CD4-positive, alpha-beta T cell treated with Interleukin-4 for 1 hour (primary cell): ENCODE data around the gene LRRTM4.
"Not testable (repeated sequence)": the region's sequence is repeated elsewhere in the genome, so short reads cannot be mapped to it uniquely, and the experiment has no call there.

Source experiments
- DNase-seq, 2 donors: peaks; one replicate each; pipeline ENCODE4 v3.0.0-alpha.2; 2020 to 2022

Gene LRRTM4

GRCh38 chr2:77309725-77310124, 212.5 kb downstream of the LRRTM4 start:
- no peak for DNase-seq

- DNase-seq: no peak
These were observed 220.7 kb downstream of the LRRTM4 start for GRCh38 chr2:77301441-77301840.

- DNase-seq: no peak
These were observed 225.4 kb downstream of the LRRTM4 start for GRCh38 chr2:77296791-77297190.

GRCh38 chr2:77294474-77294873, 227.7 kb downstream of the LRRTM4 start:
- DNase-seq: no peak

- no peak for DNase-seq
These were observed 237.8 kb downstream of the LRRTM4 start for GRCh38 chr2:77284353-77284752.

- no peak for DNase-seq
These were observed 250.9 kb downstream of the LRRTM4 start for GRCh38 chr2:77271262-77271661.

GRCh38 chr2:77270433-77270832, 251.7 kb downstream of the LRRTM4 start:
- no peak for DNase-seq

DNA sequence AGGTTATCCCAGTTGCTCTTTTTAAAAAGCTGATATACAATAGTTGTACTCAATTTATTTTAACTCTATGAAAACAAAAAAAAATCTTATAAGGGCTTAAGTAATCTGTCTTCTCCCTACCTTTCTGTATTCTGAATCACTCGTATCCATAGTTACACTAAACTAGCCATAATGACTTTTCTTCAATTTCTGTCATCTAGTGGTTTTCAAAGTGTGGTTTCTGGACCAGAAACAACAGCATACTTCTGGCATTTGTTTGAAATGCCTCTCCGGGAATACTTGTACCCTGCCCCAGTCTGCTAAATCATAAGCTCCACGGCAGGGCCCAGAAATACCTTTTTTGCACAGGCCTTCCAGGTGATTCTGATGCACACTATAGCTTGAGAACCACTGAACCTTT, 253.6 kb downstream of the LRRTM4 start:
- DNase-seq: no peak

DNA sequence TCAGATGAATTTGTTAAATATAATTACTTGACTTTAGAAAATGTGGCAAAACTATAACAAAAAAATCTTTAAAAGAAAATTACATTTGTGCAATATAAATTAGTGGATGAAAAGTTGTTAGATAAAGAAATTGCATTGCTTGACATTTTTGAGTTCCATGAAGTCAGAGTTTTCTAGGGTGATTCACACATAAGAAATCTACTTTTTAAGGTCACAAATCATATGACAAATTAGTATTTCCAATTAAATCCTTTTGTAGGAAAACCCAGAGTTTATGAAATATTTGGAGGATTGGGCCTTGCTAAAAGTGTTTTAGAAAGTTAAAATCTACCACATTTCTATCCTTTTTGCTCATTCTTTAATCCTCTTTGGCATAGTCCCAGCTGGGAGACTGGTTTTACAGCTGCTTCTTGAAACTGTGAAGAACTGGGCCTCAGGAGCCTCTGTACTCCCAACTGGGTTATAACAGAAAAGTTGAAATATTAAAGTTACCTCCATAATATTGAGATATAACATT, 289.2 kb downstream of the LRRTM4 start:
- no peak for DNase-seq

DNA sequence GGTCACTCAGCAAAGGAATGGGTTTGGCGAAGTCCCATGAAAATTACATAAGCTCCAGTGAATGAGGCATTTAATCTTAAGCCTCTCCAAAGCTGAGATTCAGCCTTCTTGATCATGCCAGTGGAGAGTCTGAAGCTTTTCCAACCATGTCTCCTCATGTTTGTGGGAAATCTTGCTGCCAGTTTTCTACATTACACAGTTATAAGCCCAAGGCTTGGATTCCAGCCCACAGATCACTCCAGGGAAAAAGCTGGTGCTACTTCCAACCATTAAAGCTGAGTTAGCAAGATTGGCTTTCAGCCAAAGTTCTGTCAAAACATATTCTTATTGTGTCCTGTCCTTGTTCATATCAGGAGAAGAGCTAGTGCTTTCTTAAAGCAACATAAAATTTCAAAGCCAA, 293.8 kb downstream of the LRRTM4 start:
- DNase-seq: no peak

DNA sequence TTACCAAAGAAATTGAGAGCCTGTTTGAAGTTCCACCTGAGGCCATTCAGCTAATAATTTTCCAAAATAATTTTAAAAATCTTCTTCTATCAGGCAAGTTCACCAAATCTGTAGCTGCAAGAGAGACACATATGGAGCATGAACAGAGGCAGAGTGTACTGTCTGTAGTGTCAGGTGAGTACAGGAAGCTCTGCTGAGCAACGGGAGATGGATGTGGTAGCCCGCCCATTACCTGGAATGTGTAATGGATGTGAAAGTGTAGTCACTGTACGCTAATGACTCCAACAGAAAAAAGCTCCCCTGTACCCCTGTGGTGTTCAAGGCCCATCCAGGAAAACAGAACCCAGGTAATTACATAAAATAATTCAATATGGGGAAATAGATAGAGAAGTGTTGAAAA, 311.5 kb downstream of the LRRTM4 start:
- no peak for DNase-seq

DNA sequence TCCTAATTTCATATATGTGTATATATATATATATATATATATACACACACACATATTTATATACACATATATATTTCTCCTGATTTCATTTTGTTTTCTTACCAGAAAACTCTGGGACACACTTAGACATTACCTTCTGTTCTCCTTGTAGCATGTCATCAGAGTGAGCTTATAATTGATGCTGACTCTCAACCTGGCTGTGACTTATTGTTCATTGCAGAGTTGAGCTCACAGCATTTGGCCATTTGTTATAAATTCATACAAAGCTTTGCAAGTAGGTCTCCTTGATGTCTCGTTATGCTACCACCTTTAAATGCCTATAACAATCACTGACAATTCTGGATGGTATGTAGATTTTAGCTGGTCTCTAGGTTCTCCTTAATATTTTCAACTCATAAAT, 314.8 kb downstream of the LRRTM4 start:
- DNase-seq: no peak

GRCh38 chr2:77201755-77202154, 320.4 kb downstream of the LRRTM4 start:
- no peak for DNase-seq

DNA sequence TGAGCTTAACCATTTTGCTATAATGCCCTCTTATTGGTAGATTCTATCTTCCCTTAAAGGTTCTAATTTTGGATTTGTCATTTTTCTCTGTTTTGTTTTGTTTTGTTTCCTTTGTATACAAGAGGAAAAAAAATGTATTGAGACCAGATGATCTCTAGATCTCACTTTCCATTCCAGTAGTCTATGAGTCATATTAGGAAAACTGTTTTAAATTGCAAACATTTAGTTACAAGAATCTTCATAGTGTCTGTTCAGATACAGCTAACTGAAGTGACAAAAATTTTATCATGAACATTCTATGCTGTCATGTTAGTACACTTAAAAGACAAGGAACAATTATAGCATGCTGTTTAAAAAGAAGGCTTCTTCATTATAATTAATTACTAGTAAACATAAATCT, 322.8 kb downstream of the LRRTM4 start:
- DNase-seq: no peak

GRCh38 chr2:77193858-77194448, 328.2 kb downstream of the LRRTM4 start:
- no peak for DNase-seq

- no peak for DNase-seq
These were observed 329.3 kb downstream of the LRRTM4 start for GRCh38 chr2:77192811-77193289.

- DNase-seq: no peak
These were observed 330.5 kb downstream of the LRRTM4 start for GRCh38 chr2:77191665-77192064.

- no peak for DNase-seq
These were observed 331.3 kb downstream of the LRRTM4 start for GRCh38 chr2:77190721-77191346.

- no peak for DNase-seq
These were observed 337.1 kb downstream of the LRRTM4 start for GRCh38 chr2:77185052-77185451.

DNA sequence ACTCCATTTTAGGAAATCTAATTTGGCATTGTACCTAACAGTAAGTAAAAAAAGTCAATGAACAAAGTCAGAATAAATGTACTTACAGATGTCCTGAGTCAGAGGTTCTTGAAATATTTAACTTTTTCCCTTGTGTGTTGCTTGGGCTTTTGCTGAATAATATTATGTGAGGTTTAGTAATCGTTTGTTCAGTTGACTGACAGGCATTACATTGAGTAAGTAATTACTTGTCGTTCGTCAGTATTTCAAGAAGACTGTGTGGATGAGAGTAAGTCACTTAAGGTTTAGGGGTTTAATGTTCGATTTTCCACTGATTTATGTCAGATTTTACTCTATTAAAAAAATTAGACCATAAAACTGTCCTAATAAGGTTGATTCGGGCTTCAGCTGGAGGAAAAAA, 342.9 kb downstream of the LRRTM4 start:
- no peak for DNase-seq

GRCh38 chr2:77175266-77175780, 346.9 kb downstream of the LRRTM4 start:
- not testable (repeated sequence) for DNase-seq

DNA sequence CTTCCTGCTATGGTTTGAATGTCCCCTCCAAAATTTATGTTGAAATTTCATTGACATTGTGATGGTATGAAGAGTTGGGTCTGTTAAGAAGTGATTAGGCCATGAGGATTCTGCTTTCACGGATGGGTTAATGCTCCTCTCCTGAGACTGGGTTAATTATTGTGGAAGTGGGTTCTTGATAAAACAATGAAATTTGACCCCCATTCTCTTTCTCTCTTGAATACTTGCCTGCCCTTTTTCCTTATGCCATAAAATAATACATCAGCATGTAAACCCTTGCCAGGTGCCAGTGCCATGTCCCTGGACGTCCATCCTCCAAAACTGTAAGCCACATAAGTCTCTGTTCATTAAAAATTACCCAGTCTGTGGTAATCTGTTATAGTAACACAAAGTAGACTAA, 352.8 kb downstream of the LRRTM4 start:
- DNase-seq: no peak

- not testable (repeated sequence) for DNase-seq
These were observed 358.2 kb downstream of the LRRTM4 start for GRCh38 chr2:77164021-77164420.

- no peak for DNase-seq
These were observed 361.2 kb downstream of the LRRTM4 start for GRCh38 chr2:77161009-77161408.

GRCh38 chr2:77156599-77156998, 365.6 kb downstream of the LRRTM4 start:
- DNase-seq: no peak
